Liver (tissue), 9 donors: ENCODE data around the gene ATAD3C. TPM values are rescaled to one million over a fixed set of nuclear protein-coding genes. Genes with fewer than 3 reads are reported as not detected.
"Not testable (repeated sequence)": the region's sequence is repeated elsewhere in the genome, so short reads cannot be mapped to it uniquely, and the experiment has no call there.

Source experiments
- DNase-seq: peaks from one replicate; pipeline ENCODE4 v3.0.0-alpha.2; 2017; ENCODE audit warnings: low spot score
- H3K27ac ChIP-seq, 2 donors: one replicate each; pipeline ENCODE4 v1.7.0; 2013; ENCODE audit warnings: inconsistent platforms in 2 of 2, low read length in 2 of 2, control low read depth in 1 of 2, low read depth in 1 of 2, mild to moderate bottlenecking in 1 of 2
- H3K27me3 ChIP-seq, 4 donors: one replicate each; pipeline versions ENCODE4 v1.6.1 to v1.7.0; 2013; ENCODE audit warnings: low read length in 3 of 4, inconsistent platforms in 1 of 4, mild to moderate bottlenecking in 1 of 4, moderate library complexity in 1 of 4; ENCODE audit not compliant: control insufficient read depth in 4 of 4, insufficient read depth in 4 of 4
- H3K36me3 ChIP-seq, 4 donors: one replicate each; pipeline versions ENCODE4 v1.6.1 to v1.7.0; 2013; ENCODE audit warnings: low read length in 3 of 4, mild to moderate bottlenecking in 3 of 4, low read depth in 1 of 4, moderate library complexity in 1 of 4; ENCODE audit not compliant: control insufficient read depth in 4 of 4, insufficient read depth in 3 of 4
- H3K4me1 ChIP-seq, 4 donors: one replicate each; pipeline versions ENCODE4 v1.6.1 to v1.7.0; 2013; ENCODE audit warnings: low read length in 3 of 4, mild to moderate bottlenecking in 3 of 4, moderate library complexity in 1 of 4; ENCODE audit not compliant: control insufficient read depth in 4 of 4, insufficient read depth in 4 of 4
- H3K4me3 ChIP-seq, 3 donors: one replicate each; pipeline versions ENCODE4 v1.6.1 to v1.7.0; 2013; ENCODE audit warnings: low read length in 3 of 3, control low read depth in 1 of 3, low read depth in 1 of 3, mild to moderate bottlenecking in 1 of 3
- H3K9ac ChIP-seq, 2 donors: one replicate each; pipeline ENCODE4 v1.7.0; 2013; ENCODE audit warnings: low read length in 2 of 2, mild to moderate bottlenecking in 2 of 2, moderate library complexity in 2 of 2, control low read depth in 1 of 2, low read depth in 1 of 2
- H3K9me3 ChIP-seq, 4 donors: one replicate each; pipeline versions ENCODE4 v1.6.1 to v1.7.0; 2013; ENCODE audit warnings: low read length in 3 of 4; ENCODE audit not compliant: control insufficient read depth in 4 of 4
- ATF3 ChIP-seq: IDR thresholded peaks from 2 replicates; pipeline ENCODE4 v1.6.1; 2016; ENCODE audit warnings: antibody characterized with exemption
- EGR1 ChIP-seq, 2 donors: IDR thresholded peaks; 2 replicates each; pipeline ENCODE4 v1.6.1; 2016 to 2018; ENCODE audit warnings: antibody characterized with exemption in 2 of 2, low read depth in 2 of 2
- FOXA2 ChIP-seq: IDR thresholded peaks from 2 replicates; pipeline ENCODE4 v1.6.1; 2016; ENCODE audit warnings: antibody characterized with exemption
- JUND ChIP-seq, 2 donors: IDR thresholded peaks; 2 replicates each; pipeline ENCODE4 v1.6.1; 2016; ENCODE audit warnings: antibody characterized with exemption in 2 of 2
- RAD21 ChIP-seq, 2 donors: IDR thresholded peaks; 2 replicates each; pipeline ENCODE4 v1.6.1; 2016; ENCODE audit warnings: antibody characterized with exemption in 2 of 2, mild to moderate bottlenecking in 2 of 2
- REST ChIP-seq: IDR thresholded peaks from 2 replicates; pipeline ENCODE4 v1.6.1; 2016; ENCODE audit warnings: antibody characterized with exemption, mild to moderate bottlenecking
- WGBS: extraction: QIAGEN DNeasy Blood & Tissue Kit; methylation state at CpG from one replicate; pipeline ENCODE4 v1.1.7; 2013; 5-methylcytosine and 5-hydroxymethylcytosine counted together
- polyA plus RNA-seq, 2 donors: library from polyadenylated mRNA; stranded (reverse) in 1 of 2; unstranded in 1 of 2; fragments of 200-250 nt in 1 of 2; fragments of >200 nt in 1 of 2; fragmentation: Nextera tagmentation in 1 of 2; extraction: Ambion mirVana in 1 of 2; gene quantifications; one replicate each; pipeline versions ENCODE4 v1.2.1 to v1.2.3, GENCODE V29; 2013 to 2015
- total RNA-seq, 2 donors: library from RNA; depleted of rRNA; stranded (reverse); fragments of >200 nt; gene quantifications; one replicate each; pipeline ENCODE4 v1.2.3, GENCODE V29; 2014
- TF ChIP-seq, protein P1 (sequence below): IDR thresholded peaks from 2 replicates; pipeline ENCODE4 v1.6.1; 2016; ENCODE audit warnings: antibody characterized with exemption
- donor health status: healthy.
- donor health status: healthy.
- donor health status: healthy.
- donor health status: healthy.
- donor health status: healthy.

The ATAD3C gene
- total and polyA plus RNA-seq, 4 donors: 0.19 to 4.8 (median 0.88) TPM

DNA sequence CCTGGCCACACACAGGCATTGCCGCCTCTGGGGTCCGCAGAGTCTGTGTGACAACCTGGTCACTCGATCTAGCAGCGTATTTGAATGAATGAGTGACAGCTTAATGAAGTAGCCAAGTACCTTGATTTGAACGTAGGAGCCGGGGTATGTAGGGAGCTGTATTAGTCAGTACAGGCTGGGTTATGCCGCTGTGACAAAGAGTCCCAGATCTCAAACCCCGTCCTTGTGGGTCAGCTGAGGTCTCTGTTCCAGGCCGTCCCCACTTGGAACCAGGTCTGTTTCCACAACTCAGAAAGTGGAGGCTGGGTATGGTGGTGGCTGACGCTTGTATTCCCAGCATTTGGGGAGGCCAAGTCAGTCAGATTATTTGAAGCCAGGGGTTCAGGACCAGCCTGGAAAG is 42.1 kb downstream of the ATAD3C start:
- no peaks in the 10 kb centered on the region for H3K9me3 ChIP-seq
- no peak overlapping the region for H3K9ac ChIP-seq
- TF ChIP-seq JUND (IDR thresholded peaks at IDR 0.05) (no peak), EGR1 (IDR thresholded peaks at IDR 0.05; ENCODE audit: low read depth in 2 of 2) (no peak), REST (no peak), FOXA2 (no peak), ATF3 (no peak), RAD21 (IDR thresholded peaks at IDR 0.05) (no peak)
- TF ChIP-seq, protein P1, sequence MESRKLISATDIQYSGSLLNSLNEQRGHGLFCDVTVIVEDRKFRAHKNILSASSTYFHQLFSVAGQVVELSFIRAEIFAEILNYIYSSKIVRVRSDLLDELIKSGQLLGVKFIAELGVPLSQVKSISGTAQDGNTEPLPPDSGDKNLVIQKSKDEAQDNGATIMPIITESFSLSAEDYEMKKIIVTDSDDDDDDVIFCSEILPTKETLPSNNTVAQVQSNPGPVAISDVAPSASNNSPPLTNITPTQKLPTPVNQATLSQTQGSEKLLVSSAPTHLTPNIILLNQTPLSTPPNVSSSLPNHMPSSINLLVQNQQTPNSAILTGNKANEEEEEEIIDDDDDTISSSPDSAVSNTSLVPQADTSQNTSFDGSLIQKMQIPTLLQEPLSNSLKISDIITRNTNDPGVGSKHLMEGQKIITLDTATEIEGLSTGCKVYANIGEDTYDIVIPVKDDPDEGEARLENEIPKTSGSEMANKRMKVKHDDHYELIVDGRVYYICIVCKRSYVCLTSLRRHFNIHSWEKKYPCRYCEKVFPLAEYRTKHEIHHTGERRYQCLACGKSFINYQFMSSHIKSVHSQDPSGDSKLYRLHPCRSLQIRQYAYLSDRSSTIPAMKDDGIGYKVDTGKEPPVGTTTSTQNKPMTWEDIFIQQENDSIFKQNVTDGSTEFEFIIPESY: no peak
- WGBS: 98% methylated on average over 10 of the region's 10 CpGs
- no peak overlapping the region for H3K27ac ChIP-seq
- H3K4me3 ChIP-seq: no peak overlapping the region
- DNase-seq: no peak
- no peaks in the 10 kb centered on the region for H3K27me3 ChIP-seq
- H3K4me1 ChIP-seq: peaks cover 3 to 9% (median 5%) of the 10 kb centered on the region in 4 donors
- H3K36me3 ChIP-seq: peaks cover 16 to 42% (median 19%) of the 10 kb centered on the region in 4 donors

- not testable (repeated sequence) for H3K9ac ChIP-seq, H3K27me3 ChIP-seq, H3K9me3 ChIP-seq, H3K4me3 ChIP-seq, H3K4me1 ChIP-seq, DNase-seq, H3K27ac ChIP-seq
- peaks cover 11 to 33% (median 16%) of the 10 kb centered on the region in 4 donors for H3K36me3 ChIP-seq
- 98% methylated on average over 22 of the region's 22 CpGs for WGBS
Observed at GRCh38 chr1:1494311-1494710, 44.8 kb downstream of the ATAD3C start.

DNA sequence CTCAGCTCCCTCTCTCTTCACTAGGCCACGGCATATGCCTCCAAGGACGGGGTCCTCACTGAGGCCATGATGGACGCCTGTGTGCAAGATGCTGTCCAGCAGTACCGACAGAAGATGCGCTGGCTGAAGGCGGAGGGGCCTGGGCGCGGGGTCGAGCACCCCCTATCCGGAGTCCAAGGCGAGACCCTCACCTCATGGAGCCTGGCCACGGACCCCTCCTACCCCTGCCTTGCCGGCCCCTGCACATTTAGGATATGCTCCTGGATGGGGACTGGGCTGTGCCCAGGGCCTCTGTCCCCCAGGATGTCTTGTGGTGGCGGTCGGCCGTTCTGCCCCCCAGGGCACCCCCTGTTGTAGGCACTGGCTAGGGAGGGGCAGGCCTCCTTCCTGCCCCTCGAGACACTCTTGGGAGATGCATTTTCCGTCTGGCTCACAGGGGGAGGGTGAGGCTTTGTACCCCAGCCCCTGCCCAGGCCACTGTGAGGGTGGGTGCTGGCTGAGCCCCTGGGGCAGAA is 46.0 kb downstream of the ATAD3C start:
- H3K9me3 ChIP-seq, H3K4me1 ChIP-seq, H3K9ac ChIP-seq, H3K4me3 ChIP-seq, DNase-seq, H3K27ac ChIP-seq, H3K27me3 ChIP-seq: not testable (repeated sequence)
- 94% methylated on average over 18 of the region's 18 CpGs for WGBS
- H3K36me3 ChIP-seq: peaks cover 4 to 23% (median 14%) of the 10 kb centered on the region in 4 donors
